Measurements from ENCODE around the gene STIM1.

STIM1 gene

DNA sequence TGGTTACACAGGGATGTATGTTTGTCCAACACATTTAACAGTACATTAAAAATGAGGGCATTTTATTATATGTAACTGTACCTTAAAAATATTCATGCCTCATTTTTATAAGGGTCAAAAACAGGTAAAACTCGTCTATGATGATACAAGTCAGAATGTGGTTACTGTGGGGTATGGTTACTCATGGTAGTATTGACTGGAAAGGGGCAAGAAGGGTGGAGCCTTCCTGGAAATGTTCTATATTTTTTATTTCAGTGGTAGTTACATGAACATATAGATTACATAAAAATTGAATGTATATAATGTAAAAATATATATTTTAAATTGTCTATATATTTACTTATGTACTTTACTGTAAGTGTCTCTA is 99.8 kb downstream of the STIM1 start:
- DNase-seq, result no peak

DNA sequence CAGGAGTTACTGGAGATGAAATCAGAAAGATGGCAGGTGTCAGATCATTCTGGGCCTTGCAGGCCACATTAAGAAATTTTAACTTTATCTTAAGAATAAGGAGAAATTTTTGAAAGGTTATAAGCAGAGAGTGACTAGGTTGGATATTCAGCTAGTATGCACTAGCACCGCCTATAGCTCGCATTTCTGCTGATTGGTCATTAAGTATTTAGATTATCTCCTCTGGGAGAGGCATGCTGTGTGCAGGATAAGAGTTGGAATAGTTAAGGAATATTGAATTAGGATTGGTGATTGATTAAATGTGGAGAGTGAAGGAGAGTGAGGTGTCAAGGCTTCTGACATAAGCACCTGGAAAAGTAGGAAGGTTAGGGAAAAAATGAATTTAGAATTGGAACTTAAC is 100.6 kb downstream of the STIM1 start:
- no peak for DNase-seq

DNA sequence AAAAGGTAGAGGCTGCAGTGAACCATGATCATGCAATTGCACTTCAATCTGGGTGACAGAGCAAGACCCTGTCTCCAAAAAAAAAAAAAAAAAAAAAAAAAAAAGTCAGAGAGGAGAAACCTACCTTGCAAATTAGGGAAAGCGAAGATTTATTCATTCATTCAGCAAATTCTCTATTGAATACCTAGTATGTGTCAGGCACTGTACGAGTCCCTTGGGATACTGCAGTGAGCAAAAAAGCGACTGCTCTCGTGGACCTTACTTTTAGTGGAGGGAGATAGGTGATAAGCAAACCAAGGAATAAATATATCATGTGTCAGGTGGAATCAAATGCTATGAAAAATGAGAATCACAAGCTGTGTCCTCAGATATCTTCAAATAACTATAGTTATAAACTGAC is 101.3 kb downstream of the STIM1 start:
- no peak for DNase-seq

GRCh38 chr11:3957437-3957836 is 102.0 kb downstream of the STIM1 start:
- no peak for DNase-seq

- no peak for DNase-seq
Observed at GRCh38 chr11:3958281-3958680, 102.8 kb downstream of the STIM1 start.

DNA sequence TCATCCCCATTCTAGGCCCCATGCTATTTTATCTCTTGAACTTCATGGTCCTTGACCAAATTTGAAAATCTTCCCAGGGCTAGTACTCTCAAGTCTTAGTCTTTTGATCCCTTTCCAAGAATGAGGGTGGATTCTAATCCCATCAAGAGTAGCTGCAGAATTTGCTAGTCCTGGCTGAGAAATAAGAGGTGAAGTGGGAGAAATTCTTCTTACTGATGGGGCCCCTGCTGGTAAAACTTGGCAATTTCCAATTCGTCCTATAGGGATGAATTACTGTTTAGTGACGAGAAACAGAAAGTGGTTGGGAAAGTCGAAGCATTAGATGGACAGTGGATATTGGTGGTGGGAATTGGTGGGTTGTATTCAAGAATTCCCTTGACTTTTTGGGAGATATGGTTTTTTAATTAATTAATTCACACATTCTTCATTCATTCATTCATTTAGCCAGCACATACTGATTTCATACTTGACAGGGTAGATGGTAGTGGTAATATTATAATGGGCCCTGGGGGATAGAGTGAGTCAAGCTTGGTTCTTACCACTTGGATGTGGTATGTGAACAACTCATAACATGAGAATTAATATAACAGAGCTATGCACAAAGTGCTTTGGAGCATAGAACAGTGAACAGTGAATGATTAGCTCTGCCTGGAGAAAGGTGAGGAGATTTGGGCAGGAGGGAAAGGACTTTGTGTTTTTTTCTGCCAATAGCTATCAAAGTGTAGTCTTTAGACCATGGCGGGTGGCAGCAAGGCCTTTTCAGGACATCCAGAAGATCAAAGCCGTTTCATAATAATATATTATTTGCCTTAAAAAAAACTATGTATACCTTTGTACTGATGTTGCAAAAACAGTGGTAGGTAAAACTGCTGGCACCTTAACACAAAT is 103.8 kb downstream of the STIM1 start:
- no peak for DNase-seq

DNA sequence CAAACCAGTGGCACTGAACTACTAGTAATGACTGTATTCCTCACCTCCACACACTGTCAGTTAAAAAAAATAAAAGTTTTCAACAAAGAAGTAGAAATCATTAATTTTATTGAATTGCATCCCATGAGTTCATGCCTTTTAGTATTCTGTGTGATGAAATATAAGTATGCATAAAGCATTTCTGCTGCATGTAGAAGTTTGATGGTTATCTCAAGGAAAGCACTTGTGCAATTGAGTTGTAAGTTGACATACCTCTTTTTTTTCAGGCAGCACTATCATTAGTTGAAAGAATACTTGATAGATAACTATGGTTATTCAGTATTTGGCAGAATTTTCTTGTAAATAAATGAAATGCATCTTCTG is 104.4 kb downstream of the STIM1 start:
- DNase-seq, result no peak

DNA sequence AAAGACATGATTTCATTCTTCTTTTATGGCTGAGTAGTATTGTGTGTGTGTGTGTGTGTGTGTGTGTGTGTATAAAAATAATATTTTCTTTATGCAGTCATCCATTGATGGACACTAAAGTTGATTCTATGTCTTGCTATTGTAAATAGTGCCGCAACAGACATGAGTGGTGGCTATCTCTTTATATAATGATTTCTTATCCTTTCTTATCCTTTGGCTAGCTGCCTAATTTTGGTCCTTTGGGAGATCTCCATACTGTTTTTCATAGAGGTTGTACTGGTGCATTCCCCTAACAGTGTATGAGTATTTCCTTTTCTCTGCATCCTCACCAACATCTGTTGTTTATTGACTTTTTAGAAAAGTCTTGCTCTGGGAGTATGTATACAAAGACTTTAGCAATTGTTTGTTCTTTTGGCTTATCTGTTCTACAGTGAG is 107.0 kb downstream of the STIM1 start:
- no peak for DNase-seq

- DNase-seq, result no peak
Observed at GRCh38 chr11:3964056-3964455, 108.6 kb downstream of the STIM1 start.

DNA sequence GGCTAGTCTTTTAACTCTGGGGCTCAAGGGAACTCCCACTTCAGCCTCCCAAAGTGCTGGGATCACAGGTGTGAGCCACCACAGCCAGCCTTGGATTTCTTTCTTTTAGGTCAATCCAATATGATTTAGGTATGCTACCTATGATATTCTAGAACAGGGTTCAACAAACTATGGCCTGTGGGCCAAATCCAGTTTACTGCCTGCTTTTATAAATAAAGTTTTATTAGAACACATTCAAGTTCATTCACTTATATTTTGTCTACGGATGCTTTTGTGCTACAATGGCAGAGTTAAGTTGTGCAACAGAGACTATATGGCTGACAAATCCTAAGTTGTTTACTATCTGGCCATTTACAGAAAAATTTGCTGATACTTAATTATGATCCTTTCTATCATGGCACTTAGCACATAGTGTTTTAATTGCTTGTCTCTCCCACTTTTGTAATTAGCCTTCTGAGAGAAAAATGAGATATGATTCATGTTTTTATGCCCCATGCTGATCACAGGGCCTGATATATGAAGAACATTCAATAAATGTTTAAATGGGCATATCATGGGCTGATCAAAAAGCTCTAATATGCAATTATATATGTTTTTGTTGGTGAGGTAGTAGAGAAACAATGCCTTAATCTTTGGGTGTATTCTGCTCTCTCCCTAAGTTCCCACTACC is 109.6 kb downstream of the STIM1 start:
- DNase-seq, result no peak

GRCh38 chr11:3967695-3968094 is 112.2 kb downstream of the STIM1 start:
- no peak for DNase-seq

GRCh38 chr11:3969200-3969599 is 113.7 kb downstream of the STIM1 start:
- DNase-seq, result no peak

DNA sequence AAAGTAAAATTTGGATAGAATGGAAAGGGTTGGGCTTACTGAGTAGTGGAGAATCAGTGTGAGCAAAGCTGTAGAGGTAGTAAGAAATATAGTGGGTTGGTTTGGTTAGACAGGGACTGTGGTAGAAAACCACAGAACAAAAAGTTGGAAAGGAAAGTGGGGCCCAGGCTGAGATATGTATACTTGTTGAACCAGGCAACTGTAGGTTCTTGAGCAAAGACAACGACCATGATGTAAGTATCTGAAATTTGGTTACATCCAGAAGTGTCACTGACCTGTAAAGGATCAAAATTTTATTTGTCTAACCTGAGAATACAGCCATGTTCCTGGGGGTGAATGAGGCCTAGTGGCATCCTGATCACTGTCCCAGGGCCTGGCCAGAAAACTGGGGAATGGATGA is 114.1 kb downstream of the STIM1 start:
- no peak for DNase-seq

DNA sequence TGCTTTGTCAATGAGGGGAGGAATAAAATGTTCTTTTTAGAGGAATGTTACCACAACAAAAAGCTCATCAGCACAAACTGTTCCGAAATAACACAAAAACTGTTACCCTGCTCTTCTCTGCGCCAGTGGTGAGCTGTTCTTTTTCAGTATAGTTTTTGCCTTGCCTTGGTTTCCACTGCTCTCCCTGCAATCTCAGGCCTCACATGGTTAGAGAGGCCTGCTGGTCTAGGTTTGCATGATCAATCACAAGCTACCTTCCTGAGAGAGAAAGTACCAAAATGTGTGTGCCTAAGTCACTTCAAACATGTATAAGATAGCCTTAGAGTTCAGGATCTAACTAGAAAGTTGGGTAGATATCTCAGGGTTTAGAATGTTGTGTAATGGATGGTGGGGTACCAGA is 114.6 kb downstream of the STIM1 start:
- DNase-seq, result no peak

DNA sequence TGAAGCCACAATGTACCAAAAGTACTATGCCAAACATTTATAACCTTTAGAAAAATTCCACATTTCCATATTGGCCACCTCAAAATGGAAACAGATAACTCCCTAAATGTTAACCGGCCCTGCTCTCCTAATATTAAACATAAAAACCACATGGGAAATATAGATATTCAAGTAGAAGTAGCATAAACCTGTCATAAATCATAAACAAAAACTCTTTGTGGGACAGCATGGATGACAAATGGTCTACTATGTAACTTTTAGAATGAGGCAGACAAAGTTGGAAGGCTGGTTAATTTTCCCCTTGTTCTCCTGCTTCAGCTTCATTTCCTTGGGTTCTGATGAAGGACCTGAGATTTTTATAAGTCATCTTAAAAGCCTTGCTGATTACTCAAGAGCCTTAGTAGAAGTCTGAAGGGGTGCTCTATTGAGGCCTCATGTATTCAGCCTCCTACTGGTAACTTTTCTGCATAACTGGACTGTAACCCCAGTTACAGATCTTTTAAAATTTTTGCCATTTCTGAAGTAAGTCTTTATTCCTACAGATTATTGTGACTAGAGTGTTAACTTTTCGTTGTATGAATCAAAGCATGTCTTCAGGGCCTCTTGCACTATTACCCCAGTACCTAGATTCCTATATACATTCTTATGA is 116.4 kb downstream of the STIM1 start:
- no peak for DNase-seq

- DNase-seq, result no peak
Observed at GRCh38 chr11:3972431-3972830, 117.0 kb downstream of the STIM1 start.

GRCh38 chr11:3977078-3977477 is 121.6 kb downstream of the STIM1 start:
- DNase-seq, result no peak

GRCh38 chr11:3981084-3981633 is 125.7 kb downstream of the STIM1 start:
- no peak for DNase-seq

DNA sequence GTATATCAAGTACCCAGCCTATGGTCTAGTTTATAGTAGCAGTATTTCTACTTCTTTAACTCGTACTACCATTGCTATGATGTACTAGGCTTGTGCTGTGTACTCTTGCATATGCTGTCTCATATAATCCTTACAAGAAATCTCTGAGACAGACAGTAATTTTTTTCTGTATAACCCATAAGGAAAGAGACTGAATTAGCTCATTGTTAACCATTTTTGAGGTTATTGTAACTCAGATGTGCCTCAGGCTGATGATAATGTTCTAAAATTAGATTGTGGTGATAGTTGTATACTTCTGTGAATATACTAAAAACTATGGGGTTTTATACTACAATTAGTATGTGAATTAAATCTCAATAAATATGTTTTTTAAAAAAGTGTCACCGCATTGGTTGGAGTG is 127.0 kb downstream of the STIM1 start:
- DNase-seq, result no peak

- DNase-seq, result no peak
Observed at GRCh38 chr11:3983101-3983500, 127.6 kb downstream of the STIM1 start.

DNA sequence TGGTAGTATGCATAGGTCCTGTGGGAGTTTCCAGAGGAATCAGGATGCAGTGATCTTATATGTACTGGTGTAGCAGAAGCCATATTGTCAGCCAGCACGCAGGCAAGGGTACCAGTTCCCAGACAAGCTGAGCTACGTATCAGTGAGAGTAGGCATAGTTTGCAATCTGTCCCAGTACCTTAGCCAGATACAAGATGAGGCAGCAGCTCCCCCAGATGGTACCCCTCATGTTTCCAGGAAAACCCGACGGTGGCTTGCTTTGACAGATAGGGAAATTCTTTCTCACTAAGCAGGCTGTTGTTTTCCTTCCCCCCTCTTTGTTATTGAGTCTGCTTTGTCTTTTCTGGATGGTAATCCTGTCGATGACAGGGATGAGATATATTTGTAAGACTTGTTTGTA is 129.4 kb downstream of the STIM1 start:
- DNase-seq, result peak; percentile 44

DNA sequence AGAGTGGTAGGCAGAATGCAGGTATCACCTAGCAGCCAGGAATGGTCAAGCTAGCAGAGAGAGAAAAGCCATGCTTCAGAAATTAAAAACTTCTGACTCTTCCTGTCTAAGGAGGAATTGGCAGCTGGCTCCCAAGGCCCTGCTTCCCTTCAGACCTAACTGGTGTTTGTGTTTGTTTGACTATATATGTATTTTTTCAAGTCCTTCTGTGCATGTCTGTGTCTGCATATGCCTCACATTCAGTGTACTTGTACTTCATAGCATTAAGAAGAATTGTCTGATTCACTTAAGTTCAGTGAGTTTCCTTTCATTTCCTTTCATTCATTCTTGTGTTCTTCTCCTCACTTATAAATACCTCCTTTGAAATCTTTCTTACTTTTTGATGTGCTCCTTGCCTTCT is 130.2 kb downstream of the STIM1 start:
- no peak for DNase-seq

- DNase-seq, result no peak
Observed at GRCh38 chr11:3986301-3986700, 130.8 kb downstream of the STIM1 start.

All from CD4-positive, alpha-beta T cell treated with Interleukin-15 for 1 hour (primary cell).